Measurements from ENCODE around the gene SLC16A1. TPM values are rescaled to one million over a fixed set of nuclear protein-coding genes. Genes with fewer than 3 reads are reported as not detected.

Gene SLC16A1
- total RNA-seq, 2 donors from 2014 or later = 22.3 to 39.1 TPM

- Histone ChIP-seq H3K36me3 (no peaks in the 10 kb centered on the region), H3K4me1 (ENCODE audit: control insufficient read depth in 1 of 2, low read depth in 2 of 2) (no peaks in the 10 kb centered on the region), H3K27me3 (replicated peaks; ENCODE audit: insufficient read depth) (no peaks in the 10 kb centered on the region), H3K4me3 (no peak overlapping the region), H3K9me3 (no peaks in the 10 kb centered on the region), H3K27ac (no peak overlapping the region)
- TF ChIP-seq CTCF (IDR thresholded peaks at IDR 0.05) = no peak
- DNase-seq (ENCODE audit: low spot score) (no peak), ATAC-seq (ENCODE audit: insufficient number of reproducible peaks, low FRiP score, low read depth) (no peak)
Measured at GRCh38 chr1:112881742-112882127, 74.3 kb downstream of the SLC16A1 start.

GRCh38 chr1:112879834-112880233 is 76.2 kb downstream of the SLC16A1 start:
- H3K9me3 ChIP-seq = no peaks in the 10 kb centered on the region
- no peak for TF ChIP-seq CTCF (IDR thresholded peaks at IDR 0.05)
- no peaks in the 10 kb centered on the region for H3K4me1 ChIP-seq (ENCODE audit: control insufficient read depth in 1 of 2, low read depth in 2 of 2)
- H3K27ac ChIP-seq = no peak overlapping the region
- H3K4me3 ChIP-seq = no peak overlapping the region
- no peaks in the 10 kb centered on the region for H3K27me3 ChIP-seq (replicated peaks; ENCODE audit: insufficient read depth)
- DNase-seq (ENCODE audit: low spot score) (no peak), ATAC-seq (ENCODE audit: insufficient number of reproducible peaks, low FRiP score, low read depth) (no peak)
- H3K36me3 ChIP-seq = no peaks in the 10 kb centered on the region

- Histone ChIP-seq H3K27me3 (replicated peaks; ENCODE audit: insufficient read depth) (no peaks in the 10 kb centered on the region), H3K9me3 (no peaks in the 10 kb centered on the region), H3K4me3 (no peak overlapping the region), H3K4me1 (ENCODE audit: control insufficient read depth in 1 of 2, low read depth in 2 of 2) (no peaks in the 10 kb centered on the region), H3K27ac (no peak overlapping the region), H3K36me3 (no peaks in the 10 kb centered on the region)
- ATAC-seq (ENCODE audit: insufficient number of reproducible peaks, low FRiP score, low read depth) = no peak
- no peak for DNase-seq (ENCODE audit: low spot score)
- TF ChIP-seq CTCF (IDR thresholded peaks at IDR 0.05) = no peak
Measured at GRCh38 chr1:112878321-112878720, 77.7 kb downstream of the SLC16A1 start.

GRCh38 chr1:112877750-112878149 is 78.2 kb downstream of the SLC16A1 start:
- no peak overlapping the region for H3K4me3 ChIP-seq
- TF ChIP-seq CTCF (IDR thresholded peaks at IDR 0.05) = no peak
- no peak for DNase-seq (ENCODE audit: low spot score)
- no peaks in the 10 kb centered on the region for H3K27me3 ChIP-seq (replicated peaks; ENCODE audit: insufficient read depth)
- ATAC-seq (ENCODE audit: insufficient number of reproducible peaks, low FRiP score, low read depth) = no peak
- H3K36me3 ChIP-seq = no peaks in the 10 kb centered on the region
- H3K9me3 ChIP-seq = no peaks in the 10 kb centered on the region
- no peaks in the 10 kb centered on the region for H3K4me1 ChIP-seq (ENCODE audit: control insufficient read depth in 1 of 2, low read depth in 2 of 2)
- H3K27ac ChIP-seq = no peak overlapping the region

- no peak overlapping the region for H3K4me3 ChIP-seq
- no peaks in the 10 kb centered on the region for H3K9me3 ChIP-seq
- H3K4me1 ChIP-seq (ENCODE audit: control insufficient read depth in 1 of 2, low read depth in 2 of 2) = no peaks in the 10 kb centered on the region
- DNase-seq (ENCODE audit: low spot score) (no peak), ATAC-seq (ENCODE audit: insufficient number of reproducible peaks, low FRiP score, low read depth) (no peak)
- H3K27ac ChIP-seq = no peak overlapping the region
- H3K36me3 ChIP-seq = no peaks in the 10 kb centered on the region
- no peak for TF ChIP-seq CTCF (IDR thresholded peaks at IDR 0.05)
- H3K27me3 ChIP-seq (replicated peaks; ENCODE audit: insufficient read depth) = no peaks in the 10 kb centered on the region
Measured at GRCh38 chr1:112876315-112876714, 79.7 kb downstream of the SLC16A1 start.

All from thoracic aorta (tissue), 2 donors.